Liver (tissue), 9 donors: ENCODE measurements around the gene ZNF831. TPM values are rescaled to one million over a fixed set of nuclear protein-coding genes. Genes with fewer than 3 reads are reported as not detected.
A peak's percentile ranks its signal among the peaks of the same experiment; 100 is the strongest.

Experiments
- DNase-seq: peaks from one replicate; pipeline ENCODE4 v3.0.0-alpha.2; 2017; ENCODE audit warnings: low spot score
- H3K27ac ChIP-seq, 2 donors: one replicate each; pipeline ENCODE4 v1.7.0; 2013; ENCODE audit warnings: inconsistent platforms in 2 of 2, low read length in 2 of 2, control low read depth in 1 of 2, low read depth in 1 of 2, mild to moderate bottlenecking in 1 of 2
- H3K27me3 ChIP-seq, 4 donors: one replicate each; pipeline versions ENCODE4 v1.6.1 to v1.7.0; 2013; ENCODE audit warnings: low read length in 3 of 4, inconsistent platforms in 1 of 4, mild to moderate bottlenecking in 1 of 4, moderate library complexity in 1 of 4; ENCODE audit not compliant: control insufficient read depth in 4 of 4, insufficient read depth in 4 of 4
- H3K36me3 ChIP-seq, 4 donors: one replicate each; pipeline versions ENCODE4 v1.6.1 to v1.7.0; 2013; ENCODE audit warnings: low read length in 3 of 4, mild to moderate bottlenecking in 3 of 4, low read depth in 1 of 4, moderate library complexity in 1 of 4; ENCODE audit not compliant: control insufficient read depth in 4 of 4, insufficient read depth in 3 of 4
- H3K4me1 ChIP-seq, 4 donors: one replicate each; pipeline versions ENCODE4 v1.6.1 to v1.7.0; 2013; ENCODE audit warnings: low read length in 3 of 4, mild to moderate bottlenecking in 3 of 4, moderate library complexity in 1 of 4; ENCODE audit not compliant: control insufficient read depth in 4 of 4, insufficient read depth in 4 of 4
- H3K4me3 ChIP-seq, 3 donors: one replicate each; pipeline versions ENCODE4 v1.6.1 to v1.7.0; 2013; ENCODE audit warnings: low read length in 3 of 3, control low read depth in 1 of 3, low read depth in 1 of 3, mild to moderate bottlenecking in 1 of 3
- H3K9ac ChIP-seq, 2 donors: one replicate each; pipeline ENCODE4 v1.7.0; 2013; ENCODE audit warnings: low read length in 2 of 2, mild to moderate bottlenecking in 2 of 2, moderate library complexity in 2 of 2, control low read depth in 1 of 2, low read depth in 1 of 2
- H3K9me3 ChIP-seq, 4 donors: one replicate each; pipeline versions ENCODE4 v1.6.1 to v1.7.0; 2013; ENCODE audit warnings: low read length in 3 of 4; ENCODE audit not compliant: control insufficient read depth in 4 of 4
- EGR1 ChIP-seq, 2 donors: IDR thresholded peaks; 2 replicates each; pipeline ENCODE4 v1.6.1; 2016 to 2018; ENCODE audit warnings: antibody characterized with exemption in 2 of 2, low read depth in 2 of 2
- FOXA1 ChIP-seq: IDR thresholded peaks from 2 replicates; pipeline ENCODE4 v1.6.1; 2016; ENCODE audit warnings: antibody characterized with exemption
- FOXA2 ChIP-seq: IDR thresholded peaks from 2 replicates; pipeline ENCODE4 v1.6.1; 2016; ENCODE audit warnings: antibody characterized with exemption
- GABPA ChIP-seq, 2 donors: IDR thresholded peaks in 1 of 2; conservative IDR thresholded peaks in 1 of 2; 2 replicates each; pipeline ENCODE4 v1.6.1; 2016; ENCODE audit warnings: antibody characterized with exemption in 2 of 2, mild to moderate bottlenecking in 1 of 2, moderate library complexity in 1 of 2
- HNF4A ChIP-seq, 2 donors: conservative IDR thresholded peaks; 2 replicates each; pipeline ENCODE4 v1.6.1; 2016; ENCODE audit warnings: antibody characterized with exemption in 2 of 2, mild to moderate bottlenecking in 2 of 2
- HNF4G ChIP-seq: IDR thresholded peaks from 2 replicates; pipeline ENCODE4 v1.6.1; 2016; ENCODE audit warnings: antibody characterized with exemption
- JUND ChIP-seq, 2 donors: IDR thresholded peaks; 2 replicates each; pipeline ENCODE4 v1.6.1; 2016; ENCODE audit warnings: antibody characterized with exemption in 2 of 2
- NR2F2 ChIP-seq: IDR thresholded peaks from 2 replicates; pipeline ENCODE4 v1.6.1; 2016; ENCODE audit warnings: antibody characterized with exemption
- RAD21 ChIP-seq, 2 donors: IDR thresholded peaks; 2 replicates each; pipeline ENCODE4 v1.6.1; 2016; ENCODE audit warnings: antibody characterized with exemption in 2 of 2, mild to moderate bottlenecking in 2 of 2
- RXRA ChIP-seq, 2 donors: IDR thresholded peaks; 2 replicates each; pipeline ENCODE4 v1.6.1; 2017 to 2018; ENCODE audit warnings: antibody characterized with exemption in 2 of 2, mild to moderate bottlenecking in 1 of 2
- SP1 ChIP-seq: IDR thresholded peaks from 2 replicates; pipeline ENCODE4 v1.6.1; 2018; ENCODE audit warnings: antibody characterized with exemption, mild to moderate bottlenecking
- YY1 ChIP-seq: IDR thresholded peaks from 2 replicates; pipeline ENCODE4 v1.6.1; 2016; ENCODE audit warnings: antibody characterized with exemption, mild to moderate bottlenecking
- WGBS: extraction: QIAGEN DNeasy Blood & Tissue Kit; methylation state at CpG from one replicate; pipeline ENCODE4 v1.1.7; 2013; 5-methylcytosine and 5-hydroxymethylcytosine counted together
- polyA plus RNA-seq, 2 donors: library from polyadenylated mRNA; stranded (reverse) in 1 of 2; unstranded in 1 of 2; fragments of 200-250 nt in 1 of 2; fragments of >200 nt in 1 of 2; fragmentation: Nextera tagmentation in 1 of 2; extraction: Ambion mirVana in 1 of 2; gene quantifications; one replicate each; pipeline versions ENCODE4 v1.2.1 to v1.2.3, GENCODE V29; 2013 to 2015
- total RNA-seq, 2 donors: library from RNA; depleted of rRNA; stranded (reverse); fragments of >200 nt; gene quantifications; one replicate each; pipeline ENCODE4 v1.2.3, GENCODE V29; 2014
- TF ChIP-seq, protein P1 (sequence below): IDR thresholded peaks from 2 replicates; pipeline ENCODE4 v1.6.1; 2016; ENCODE audit warnings: antibody characterized with exemption
- TF ChIP-seq, protein P2 (sequence below): IDR thresholded peaks from 2 replicates; pipeline ENCODE4 v1.6.1; 2016; ENCODE audit warnings: antibody characterized with exemption
- TF ChIP-seq, protein P3 (sequence below): IDR thresholded peaks from 2 replicates; pipeline ENCODE4 v1.6.1; 2016; ENCODE audit warnings: antibody characterized with exemption
- donor health status: healthy.
- donor health status: healthy.
- donor health status: healthy.
- donor health status: healthy.
- donor health status: healthy.

Gene ZNF831
- total and polyA plus RNA-seq, 4 donors = 0.06 to 0.75 (median 0.13) TPM

DNA sequence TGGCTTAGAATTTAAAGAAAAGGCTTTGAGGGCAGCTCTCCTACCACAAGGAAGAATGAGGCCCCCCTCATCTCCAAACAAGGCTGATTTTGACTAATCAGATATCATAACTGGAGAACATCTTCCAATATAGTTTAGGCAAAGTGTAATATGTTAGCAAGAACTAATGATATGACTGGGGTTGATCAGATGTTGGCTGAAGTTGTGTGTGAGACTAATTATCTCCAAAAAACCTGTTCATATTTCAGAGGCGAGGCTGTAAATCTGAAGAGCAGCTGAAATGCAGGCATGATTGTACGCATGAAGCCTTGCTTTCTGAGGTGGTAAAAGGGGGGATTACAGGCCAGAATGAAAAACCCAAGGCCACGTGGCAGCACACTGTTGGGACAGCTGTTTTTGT lies 16.0 kb upstream of the ZNF831 start:
- DNase-seq = no peak
- WGBS = 86% methylated on average over 3 of the region's 3 CpGs
- no peaks in the 10 kb centered on the region for H3K4me1 ChIP-seq
- no peak for TF ChIP-seq NR2F2
- no peak for TF ChIP-seq FOXA2
- no peak for TF ChIP-seq HNF4A (conservative IDR thresholded peaks at IDR 0.05)
- TF ChIP-seq JUND (IDR thresholded peaks at IDR 0.05) = no peak
- TF ChIP-seq, protein P1, sequence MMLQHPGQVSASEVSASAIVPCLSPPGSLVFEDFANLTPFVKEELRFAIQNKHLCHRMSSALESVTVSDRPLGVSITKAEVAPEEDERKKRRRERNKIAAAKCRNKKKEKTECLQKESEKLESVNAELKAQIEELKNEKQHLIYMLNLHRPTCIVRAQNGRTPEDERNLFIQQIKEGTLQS = no peak
- TF ChIP-seq FOXA1 = no peak
- no peak for TF ChIP-seq HNF4G
- TF ChIP-seq, protein P2, sequence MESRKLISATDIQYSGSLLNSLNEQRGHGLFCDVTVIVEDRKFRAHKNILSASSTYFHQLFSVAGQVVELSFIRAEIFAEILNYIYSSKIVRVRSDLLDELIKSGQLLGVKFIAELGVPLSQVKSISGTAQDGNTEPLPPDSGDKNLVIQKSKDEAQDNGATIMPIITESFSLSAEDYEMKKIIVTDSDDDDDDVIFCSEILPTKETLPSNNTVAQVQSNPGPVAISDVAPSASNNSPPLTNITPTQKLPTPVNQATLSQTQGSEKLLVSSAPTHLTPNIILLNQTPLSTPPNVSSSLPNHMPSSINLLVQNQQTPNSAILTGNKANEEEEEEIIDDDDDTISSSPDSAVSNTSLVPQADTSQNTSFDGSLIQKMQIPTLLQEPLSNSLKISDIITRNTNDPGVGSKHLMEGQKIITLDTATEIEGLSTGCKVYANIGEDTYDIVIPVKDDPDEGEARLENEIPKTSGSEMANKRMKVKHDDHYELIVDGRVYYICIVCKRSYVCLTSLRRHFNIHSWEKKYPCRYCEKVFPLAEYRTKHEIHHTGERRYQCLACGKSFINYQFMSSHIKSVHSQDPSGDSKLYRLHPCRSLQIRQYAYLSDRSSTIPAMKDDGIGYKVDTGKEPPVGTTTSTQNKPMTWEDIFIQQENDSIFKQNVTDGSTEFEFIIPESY = no peak
- TF ChIP-seq EGR1 (IDR thresholded peaks at IDR 0.05; ENCODE audit: low read depth in 2 of 2) = no peak
- TF ChIP-seq, protein P3, sequence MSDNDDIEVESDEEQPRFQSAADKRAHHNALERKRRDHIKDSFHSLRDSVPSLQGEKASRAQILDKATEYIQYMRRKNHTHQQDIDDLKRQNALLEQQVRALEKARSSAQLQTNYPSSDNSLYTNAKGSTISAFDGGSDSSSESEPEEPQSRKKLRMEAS = no peak
- no peak for TF ChIP-seq YY1
- no peak for TF ChIP-seq RAD21 (IDR thresholded peaks at IDR 0.05)
- H3K36me3 ChIP-seq = no peaks in the 10 kb centered on the region
- H3K27me3 ChIP-seq = no peaks in the 10 kb centered on the region
- no peak overlapping the region for H3K9ac ChIP-seq
- no peak overlapping the region for H3K4me3 ChIP-seq
- H3K27ac ChIP-seq = peak overlapping the region in 1 of 2 donors; percentile 4
- H3K9me3 ChIP-seq = no peaks in the 10 kb centered on the region

- Histone ChIP-seq H3K9me3 (no peaks in the 10 kb centered on the region), H3K27ac (no peak overlapping the region), H3K9ac (no peak overlapping the region), H3K36me3 (no peaks in the 10 kb centered on the region), H3K27me3 (no peaks in the 10 kb centered on the region), H3K4me3 (no peak overlapping the region), H3K4me1 (peaks cover 0 to 4% (median 1%) of the 10 kb centered on the region in 4 donors)
- TF ChIP-seq, protein P3 = no peak
- TF ChIP-seq FOXA2 (no peak), RXRA (IDR thresholded peaks at IDR 0.05) (no peak), FOXA1 (no peak), YY1 (no peak), EGR1 (IDR thresholded peaks at IDR 0.05; ENCODE audit: low read depth in 2 of 2) (no peak), GABPA (IDR thresholded peaks at IDR 0.05 in 1 of 2, conservative IDR thresholded peaks at IDR 0.05 in 1 of 2) (no peak), HNF4G (no peak), SP1 (no peak)
- TF ChIP-seq, protein P2 = no peak
- TF ChIP-seq, protein P1 = no peak
- peak; percentile 20 for DNase-seq
- WGBS = 83% methylated on average over 9 of the region's 9 CpGs
Measured at GRCh38 chr20:59148701-59149493, 14.7 kb upstream of the ZNF831 start.
